A204.1 (cell line): ENCODE results near the gene ZNF71.
"Not testable (repeated sequence)": the region's sequence is repeated elsewhere in the genome, so short reads cannot be mapped to it uniquely, and the experiment has no call there.

Experiments used
- FAIRE-seq: peaks from 2 replicates; lab custom pipeline; 2012; peaks lifted over from hg19 to GRCh38; lab: Jason Lieb, UNC

The ZNF71 gene

DNA sequence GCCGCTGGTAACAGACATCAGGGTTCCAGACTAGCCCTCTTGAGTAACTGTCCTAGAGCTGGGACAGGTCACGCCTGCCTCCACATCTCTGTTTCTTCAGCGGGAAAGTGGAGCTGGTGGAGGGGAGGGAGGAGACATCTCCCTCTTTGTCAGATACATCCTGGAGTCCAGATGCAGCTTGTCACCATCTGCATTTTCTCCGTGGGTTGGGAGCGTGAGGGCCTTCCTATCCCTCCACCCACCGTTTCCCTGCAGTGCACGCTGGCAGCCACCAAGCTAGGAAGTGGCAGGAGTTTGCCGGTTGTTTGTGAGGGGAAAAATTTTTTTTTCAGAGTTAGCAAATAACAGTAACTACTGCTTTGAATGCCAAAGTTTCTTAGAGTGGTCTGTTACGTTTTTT, 27.9 kb downstream of the ZNF71 start:
- FAIRE-seq: no peak

DNA sequence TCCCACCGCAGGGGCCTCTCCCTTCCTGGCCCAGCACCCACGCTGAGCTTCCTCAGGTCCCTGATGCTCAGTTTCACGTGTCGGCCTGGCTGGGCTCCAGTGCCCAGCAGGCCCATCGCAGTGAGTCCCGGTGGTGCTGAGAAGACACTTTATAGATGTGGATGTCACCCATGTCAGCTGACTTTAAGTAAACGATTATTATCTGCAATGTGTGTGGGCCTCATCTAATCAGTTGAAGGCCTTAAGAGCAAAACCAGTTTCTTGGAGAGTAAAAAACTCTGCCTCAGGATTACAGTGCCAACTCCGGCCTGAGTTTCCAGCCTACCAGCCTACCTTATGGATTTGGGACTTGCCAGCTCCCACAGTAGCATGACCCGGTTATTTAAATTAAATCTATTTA, 30.6 kb downstream of the ZNF71 start:
- no peak for FAIRE-seq

- FAIRE-seq: no peak
These were observed 37.9 kb downstream of the ZNF71 start for GRCh38 chr19:56633021-56633420.

DNA sequence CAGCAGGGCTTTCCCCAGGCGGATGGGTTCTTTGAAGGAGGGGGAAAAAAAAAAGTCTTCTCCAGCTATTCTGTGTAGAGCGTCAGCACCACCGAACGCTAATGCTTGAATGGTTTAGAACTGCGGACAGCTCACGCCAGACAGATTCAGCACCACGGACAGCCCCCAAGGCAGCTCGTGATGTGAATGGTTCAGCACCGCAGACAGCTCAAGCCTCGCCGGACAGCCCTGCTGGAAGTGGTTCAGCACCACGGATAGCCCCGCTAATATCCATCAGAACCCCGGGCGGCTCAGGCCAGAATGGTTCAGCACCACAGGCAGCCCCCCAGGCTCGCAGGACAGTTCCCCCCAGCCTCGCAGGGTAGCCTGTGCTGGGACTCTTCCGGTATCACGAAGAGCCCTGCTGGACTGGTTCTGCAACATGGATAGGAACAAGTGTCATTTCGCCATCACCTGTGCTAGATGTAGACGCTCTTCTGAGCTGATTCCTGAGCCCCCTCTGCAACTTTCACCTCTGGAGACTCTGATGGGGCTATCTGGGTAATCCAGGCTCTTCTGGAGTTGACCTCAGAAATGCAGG, 43.0 kb downstream of the ZNF71 start:
- FAIRE-seq: no peak

GRCh38 chr19:56639217-56639616, 44.1 kb downstream of the ZNF71 start:
- FAIRE-seq: no peak

DNA sequence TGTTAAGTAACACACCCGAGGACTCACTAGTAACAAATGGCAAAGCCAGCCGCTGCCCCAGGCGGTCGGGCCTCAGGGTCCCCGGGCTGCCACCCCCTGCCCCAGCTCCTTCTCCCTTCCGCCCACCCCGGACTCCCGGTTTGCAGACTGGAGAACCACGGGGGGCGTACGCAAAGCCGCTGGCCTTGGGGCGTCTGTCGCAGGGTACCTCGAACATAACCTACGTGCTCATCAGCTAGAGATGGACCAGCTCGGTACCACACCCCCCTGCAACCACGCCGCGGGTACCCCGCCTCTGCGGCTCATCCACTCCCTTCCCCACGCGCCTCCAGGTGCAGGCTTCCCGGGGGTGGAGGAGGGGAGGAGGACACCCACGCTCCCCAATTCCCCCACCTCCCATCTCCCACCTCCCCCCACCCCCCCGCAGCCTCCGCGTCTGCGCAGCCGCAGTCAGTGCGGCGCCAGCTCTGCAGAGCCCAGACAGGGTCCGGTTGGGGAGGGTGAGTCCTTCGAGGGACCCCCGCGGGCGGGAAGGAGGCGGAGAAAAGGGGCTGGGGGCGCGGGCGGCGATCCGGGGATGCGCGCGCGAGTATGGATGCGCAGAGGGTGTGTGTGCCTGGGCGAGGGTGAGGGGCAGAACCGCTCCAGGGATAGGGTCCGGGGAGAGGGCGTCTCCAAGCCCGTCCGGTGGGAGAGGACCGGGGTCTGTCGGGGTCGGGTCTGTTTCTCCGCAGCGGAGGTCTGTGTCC, 47.8 kb downstream of the ZNF71 start, which contains the start of gene SMIM17:
SMIM17 (plus strand) TSS at position 449 of the 749 bp plus-strand sequence. CDS start 2,509 bp downstream, outside the sequence.
- FAIRE-seq: no peak

GRCh38 chr19:56643460-56643955, 48.4 kb downstream of the ZNF71 start:
- no peak for FAIRE-seq

GRCh38 chr19:56654151-56654550, 59.0 kb downstream of the ZNF71 start:
- FAIRE-seq: no peak

DNA sequence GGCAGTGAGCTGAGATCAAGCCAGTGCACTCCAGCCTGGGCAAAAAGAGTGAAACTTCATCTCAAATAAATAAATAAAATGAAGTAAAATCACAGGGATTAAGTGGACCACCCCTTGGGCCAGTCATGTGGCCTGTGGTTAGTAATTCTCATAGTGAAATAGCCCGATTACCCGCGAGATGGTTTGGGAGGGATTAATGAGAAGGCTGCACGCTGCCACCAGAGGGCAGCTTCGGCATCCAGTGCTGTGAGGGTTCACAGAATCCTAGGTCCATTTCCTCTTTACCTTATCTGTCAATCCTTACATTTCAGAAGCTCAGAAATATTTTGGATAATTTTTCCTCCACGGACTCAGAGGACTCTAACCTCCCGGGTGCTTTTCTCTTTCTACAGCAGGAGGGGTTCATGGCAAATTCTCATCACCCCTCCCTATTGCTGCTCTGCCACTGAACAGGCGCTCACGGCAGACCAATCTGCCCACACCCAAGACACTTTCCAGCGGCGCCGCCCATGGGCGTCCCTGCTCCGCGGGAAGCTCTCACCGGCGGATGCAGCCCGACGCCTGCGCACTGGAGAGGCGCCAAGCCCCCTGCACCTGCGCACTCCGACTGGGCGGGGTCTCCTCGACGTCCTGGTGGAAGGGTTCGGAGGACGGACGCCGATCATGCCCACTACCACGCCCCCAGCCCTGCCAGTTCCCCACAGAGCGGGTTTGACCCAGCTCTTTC, 65.4 kb downstream of the ZNF71 start:
- no peak for FAIRE-seq

DNA sequence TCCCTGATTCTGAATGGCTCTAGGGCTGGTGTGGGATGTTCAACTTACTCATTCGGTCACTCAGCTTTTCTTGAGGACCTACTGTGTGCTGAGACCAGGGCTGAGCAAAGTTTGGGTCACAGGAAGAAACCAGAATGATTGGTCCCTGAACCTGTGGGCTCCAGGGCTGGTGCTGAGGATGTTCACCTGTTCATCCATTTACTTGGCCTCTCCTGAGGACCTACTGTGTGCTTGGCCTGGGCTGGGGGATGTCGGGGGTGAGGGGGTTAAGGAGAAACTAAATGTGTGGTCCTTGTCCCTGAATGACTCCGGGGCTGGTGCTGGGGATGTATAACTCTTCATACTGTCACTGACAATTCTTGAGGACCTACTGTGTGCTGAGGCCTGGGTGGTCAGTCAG, 66.1 kb downstream of the ZNF71 start:
- no peak for FAIRE-seq

GRCh38 chr19:56663931-56664500, 68.9 kb downstream of the ZNF71 start:
- FAIRE-seq: no peak

- no peak for FAIRE-seq
These were observed 69.4 kb downstream of the ZNF71 start for GRCh38 chr19:56664511-56664910.

DNA sequence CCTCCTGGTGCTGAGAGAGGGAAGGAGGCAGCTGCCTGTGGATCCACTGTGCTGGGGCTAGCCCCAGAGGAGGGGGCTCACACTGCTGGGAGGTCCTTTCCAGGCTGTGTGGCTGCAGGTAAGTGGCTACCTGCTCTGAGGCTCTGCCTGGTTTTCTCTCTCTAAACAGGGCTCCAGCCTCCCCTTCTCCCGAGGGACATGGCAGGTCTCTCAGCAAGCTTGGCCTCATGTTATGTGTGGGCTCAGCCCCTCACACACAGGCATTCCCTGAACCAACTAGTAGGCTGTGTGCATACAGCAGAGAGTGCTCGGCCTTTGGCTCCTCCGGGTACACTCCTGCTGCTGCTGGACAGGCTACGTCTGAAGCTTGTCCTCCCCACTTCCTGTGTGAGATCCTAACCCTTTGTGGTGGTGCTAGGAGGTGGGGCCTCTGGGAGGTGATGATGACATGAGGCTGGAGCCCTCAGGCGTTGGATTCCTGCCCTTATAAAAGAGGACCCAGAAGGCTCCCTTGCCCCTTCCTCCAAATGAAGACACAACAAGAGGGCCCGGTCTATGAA, 72.3 kb downstream of the ZNF71 start:
- no peak for FAIRE-seq

DNA sequence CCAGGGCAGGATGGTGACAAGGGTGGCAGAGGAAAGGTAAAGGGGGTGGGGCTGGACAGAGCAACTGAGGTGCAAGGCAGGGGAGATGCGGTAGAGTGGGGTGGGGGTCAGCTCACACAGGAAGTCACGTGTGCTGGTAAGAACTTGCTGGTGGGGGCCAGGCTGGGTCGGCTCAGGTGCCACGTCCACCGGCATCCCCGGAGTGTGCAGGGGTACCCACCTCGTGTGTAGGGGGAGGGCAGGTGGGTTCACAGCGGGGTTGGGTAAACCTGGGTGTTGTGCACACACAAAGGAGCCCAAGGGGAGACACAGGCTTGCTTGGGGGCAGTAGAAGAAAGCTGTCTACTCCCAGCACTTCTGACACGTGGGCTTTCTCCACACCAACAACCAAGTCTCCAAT, 73.6 kb downstream of the ZNF71 start:
- FAIRE-seq: no peak

DNA sequence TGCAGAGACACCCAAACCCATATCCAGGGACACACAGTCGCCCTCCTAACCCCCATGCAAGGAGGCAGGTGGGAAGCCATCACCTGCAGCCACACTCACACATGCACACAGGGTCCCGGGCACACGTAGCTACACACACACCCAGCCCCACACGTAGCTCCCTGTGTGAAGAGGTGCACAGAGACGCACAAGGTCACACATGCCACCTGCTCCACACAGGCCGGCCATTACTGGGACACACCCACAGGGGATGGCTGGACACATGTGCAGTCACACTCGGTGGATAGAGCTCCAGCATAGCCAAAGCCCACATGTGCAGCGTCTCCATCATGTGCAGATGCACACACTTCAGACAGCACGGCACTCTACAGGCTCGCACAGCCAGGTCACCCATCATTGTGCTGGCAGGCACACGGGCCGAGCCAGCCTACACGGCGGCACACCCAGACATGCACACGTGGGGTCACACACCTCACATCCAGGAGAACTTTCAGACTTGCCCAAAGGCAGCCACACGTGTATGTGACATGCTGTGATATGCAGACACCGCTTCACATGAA, 75.4 kb downstream of the ZNF71 start:
- FAIRE-seq: no peak

GRCh38 chr19:56670961-56671612, 76.0 kb downstream of the ZNF71 start:
- no peak for FAIRE-seq

- FAIRE-seq: no peak
These were observed 76.5 kb downstream of the ZNF71 start, which contains the start of gene ZNF835 for GRCh38 chr19:56671613-56671994. Gene ZNF835 (minus strand): TSS chr19:56671757. CDS start chr19:56665198, 6,559 bp downstream.

DNA sequence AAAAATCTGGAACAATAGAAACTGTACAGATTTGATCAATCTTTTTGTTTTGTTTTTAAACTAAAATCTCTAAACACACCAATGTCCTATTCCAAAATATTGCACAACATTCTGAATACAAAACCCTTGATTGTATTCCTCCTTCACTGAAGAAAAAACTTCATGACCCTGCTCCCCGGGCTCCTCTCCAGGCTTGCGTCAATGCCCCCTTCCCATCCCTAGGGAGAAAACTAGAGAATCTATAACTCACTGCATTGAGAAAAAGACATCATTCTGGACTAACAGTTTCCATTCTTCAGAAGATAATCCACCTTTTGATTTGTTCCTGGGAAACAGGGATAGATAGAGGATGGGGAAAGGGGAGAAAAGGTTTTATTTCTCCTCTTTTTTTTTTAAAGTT, 77.5 kb downstream of the ZNF71 start:
- not testable (repeated sequence) for FAIRE-seq
